Right lobe of liver (tissue), 4 donors: Measurements from ENCODE around the gene NMB.

Experiments
- POLR2A ChIP-seq: fragments of 450-650 bp; IDR thresholded peaks from one replicate; pipeline ENCODE4 v1.6.1; 2017; ENCODE audit warnings: antibody characterized with exemption, mild to moderate bottlenecking
- TF ChIP-seq, protein P1 (sequence below), 4 donors: fragments of 200-600 bp in 3 of 4; fragments of 450-650 bp in 1 of 4; IDR thresholded peaks; one replicate each; pipeline versions ENCODE4 v1.5.1 to v1.8.0; 2016 to 2022; ENCODE audit warnings: antibody characterized with exemption in 4 of 4, mild to moderate bottlenecking in 2 of 4
- donor health status: DM: no; HTN: no; CAD: no.
- donor health status: DM: no; HTN: no; CAD: no.
- donor health status: DM: no; HTN: yes; CAD: no.

DNA sequence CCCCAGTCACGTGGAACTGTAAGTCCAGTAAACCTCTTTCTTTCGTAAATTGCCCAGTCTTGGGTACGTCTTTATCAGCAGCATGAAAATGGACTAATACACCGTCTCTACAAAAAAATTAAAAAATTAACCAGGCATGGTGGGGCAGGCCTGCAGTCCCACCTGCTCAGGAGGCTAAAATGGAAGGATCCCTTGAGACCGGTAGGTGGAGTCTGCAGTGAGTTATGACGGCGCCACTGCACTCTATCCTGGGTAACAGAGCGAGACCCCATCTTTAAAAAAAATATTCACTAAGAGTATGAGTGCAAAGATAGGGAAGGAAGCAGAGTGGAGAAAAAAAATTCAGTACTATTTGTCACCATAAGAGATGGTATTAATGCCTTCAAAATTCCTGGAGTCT is 32.3 kb upstream of the NMB start:
- TF ChIP-seq, protein P1, sequence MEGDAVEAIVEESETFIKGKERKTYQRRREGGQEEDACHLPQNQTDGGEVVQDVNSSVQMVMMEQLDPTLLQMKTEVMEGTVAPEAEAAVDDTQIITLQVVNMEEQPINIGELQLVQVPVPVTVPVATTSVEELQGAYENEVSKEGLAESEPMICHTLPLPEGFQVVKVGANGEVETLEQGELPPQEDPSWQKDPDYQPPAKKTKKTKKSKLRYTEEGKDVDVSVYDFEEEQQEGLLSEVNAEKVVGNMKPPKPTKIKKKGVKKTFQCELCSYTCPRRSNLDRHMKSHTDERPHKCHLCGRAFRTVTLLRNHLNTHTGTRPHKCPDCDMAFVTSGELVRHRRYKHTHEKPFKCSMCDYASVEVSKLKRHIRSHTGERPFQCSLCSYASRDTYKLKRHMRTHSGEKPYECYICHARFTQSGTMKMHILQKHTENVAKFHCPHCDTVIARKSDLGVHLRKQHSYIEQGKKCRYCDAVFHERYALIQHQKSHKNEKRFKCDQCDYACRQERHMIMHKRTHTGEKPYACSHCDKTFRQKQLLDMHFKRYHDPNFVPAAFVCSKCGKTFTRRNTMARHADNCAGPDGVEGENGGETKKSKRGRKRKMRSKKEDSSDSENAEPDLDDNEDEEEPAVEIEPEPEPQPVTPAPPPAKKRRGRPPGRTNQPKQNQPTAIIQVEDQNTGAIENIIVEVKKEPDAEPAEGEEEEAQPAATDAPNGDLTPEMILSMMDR (IDR thresholded peaks at IDR 0.05) = no peak
- no peak for TF ChIP-seq POLR2A
